ENCODE measurements around the gene ADAM17. TPM values are rescaled to one million over a fixed set of nuclear protein-coding genes. Genes with fewer than 3 reads are reported as not detected.
"Not testable (repeated sequence)": the region's sequence is repeated elsewhere in the genome, so short reads cannot be mapped to it uniquely, and the experiment has no call there.

Gene ADAM17
- total and polyA plus RNA-seq, 7 donors = 7.4 to 36.3 (median 16.1) TPM

DNA sequence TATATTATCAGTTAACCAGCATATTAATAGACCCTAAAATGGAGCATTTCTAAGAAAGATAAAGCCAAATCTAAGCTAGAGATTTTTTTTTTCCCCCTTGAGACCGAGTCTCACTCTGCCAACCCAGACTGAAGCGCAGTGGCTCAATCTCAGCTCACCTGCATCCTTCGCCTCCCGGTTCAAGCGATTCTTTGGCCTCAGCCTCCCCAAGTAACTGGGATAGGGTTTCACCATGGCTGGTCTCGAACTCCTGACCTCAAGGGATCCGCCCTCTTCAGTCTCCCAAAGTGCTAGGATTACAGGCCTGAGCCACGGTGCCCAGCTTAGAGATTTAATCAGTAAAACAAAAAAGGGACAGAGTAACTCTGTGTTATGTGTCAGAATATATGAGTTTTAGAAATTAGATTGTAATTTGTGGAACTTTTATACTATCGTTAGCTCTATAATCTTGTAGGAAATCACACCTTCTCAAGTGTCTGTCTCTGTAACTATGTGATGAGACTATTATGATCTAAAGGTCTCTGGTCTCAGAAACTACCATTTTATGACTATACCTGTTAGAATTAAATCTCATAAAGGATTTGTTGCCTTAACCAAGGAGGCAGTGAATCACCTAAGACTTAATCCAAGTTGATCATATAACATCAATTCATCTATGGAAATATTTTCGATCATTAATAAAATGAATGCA is 41.1 kb upstream of the ADAM17 start:
- no peak overlapping the region for H3K27ac ChIP-seq
- intact Hi-C loops (cut with DNase I) = no loop called here
- no peak for ATAC-seq
- H3K27me3 ChIP-seq (ENCODE audit: insufficient read depth in 3 of 3, low read length in 2 of 3) = no peaks in the 10 kb centered on the region
- H3K4me1 ChIP-seq = peaks cover 27% of the 10 kb centered on the region
- no peak overlapping the region for H3K4me3 ChIP-seq
- peaks cover 11% of the 10 kb centered on the region for H3K9me3 ChIP-seq
- 68 to 83% (median 74%) methylated on average over 10 of the region's 10 CpGs for WGBS, 3 donors
- TF ChIP-seq, protein P1, sequence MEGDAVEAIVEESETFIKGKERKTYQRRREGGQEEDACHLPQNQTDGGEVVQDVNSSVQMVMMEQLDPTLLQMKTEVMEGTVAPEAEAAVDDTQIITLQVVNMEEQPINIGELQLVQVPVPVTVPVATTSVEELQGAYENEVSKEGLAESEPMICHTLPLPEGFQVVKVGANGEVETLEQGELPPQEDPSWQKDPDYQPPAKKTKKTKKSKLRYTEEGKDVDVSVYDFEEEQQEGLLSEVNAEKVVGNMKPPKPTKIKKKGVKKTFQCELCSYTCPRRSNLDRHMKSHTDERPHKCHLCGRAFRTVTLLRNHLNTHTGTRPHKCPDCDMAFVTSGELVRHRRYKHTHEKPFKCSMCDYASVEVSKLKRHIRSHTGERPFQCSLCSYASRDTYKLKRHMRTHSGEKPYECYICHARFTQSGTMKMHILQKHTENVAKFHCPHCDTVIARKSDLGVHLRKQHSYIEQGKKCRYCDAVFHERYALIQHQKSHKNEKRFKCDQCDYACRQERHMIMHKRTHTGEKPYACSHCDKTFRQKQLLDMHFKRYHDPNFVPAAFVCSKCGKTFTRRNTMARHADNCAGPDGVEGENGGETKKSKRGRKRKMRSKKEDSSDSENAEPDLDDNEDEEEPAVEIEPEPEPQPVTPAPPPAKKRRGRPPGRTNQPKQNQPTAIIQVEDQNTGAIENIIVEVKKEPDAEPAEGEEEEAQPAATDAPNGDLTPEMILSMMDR (IDR thresholded peaks at IDR 0.05) = no peak
- no peak for DNase-seq
- H3K36me3 ChIP-seq (ENCODE audit: insufficient read depth in 1 of 2, low read depth in 1 of 2) = peaks cover 0 to 12% of the 10 kb centered on the region in 2 donors

DNA sequence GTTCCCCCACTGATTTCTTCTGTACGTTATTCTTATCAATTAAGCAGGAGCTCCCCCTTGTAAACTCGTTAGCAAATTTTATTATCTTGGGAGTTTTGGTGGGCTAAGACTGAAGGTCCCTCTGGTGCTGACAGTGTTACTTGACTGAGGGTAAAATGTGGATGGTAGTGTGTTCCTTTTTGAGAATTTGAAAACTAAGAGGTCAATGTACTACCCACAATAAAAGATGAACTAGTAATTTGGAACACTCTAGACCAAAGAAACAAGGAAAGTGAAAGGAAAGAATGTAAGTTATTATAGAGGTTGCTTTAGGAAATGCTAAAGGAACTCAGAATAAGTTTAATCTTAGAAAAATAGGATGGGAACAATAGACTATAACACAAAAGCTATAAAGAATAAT is 40.1 kb upstream of the ADAM17 start:
- H3K27me3 ChIP-seq (ENCODE audit: insufficient read depth in 3 of 3, low read length in 2 of 3) = no peaks in the 10 kb centered on the region
- TF ChIP-seq, protein P1 (IDR thresholded peaks at IDR 0.05) = no peak
- peaks cover 28% of the 10 kb centered on the region for H3K4me1 ChIP-seq
- DNase-seq (no peak), ATAC-seq (no peak)
- H3K4me3 ChIP-seq = no peak overlapping the region
- no peak overlapping the region for H3K27ac ChIP-seq
- peaks cover 11% of the 10 kb centered on the region for H3K9me3 ChIP-seq
- 36 to 71% (median 58%) methylated on average over 2 of the region's 2 CpGs for WGBS, 3 donors
- peaks cover 0 to 18% of the 10 kb centered on the region in 2 donors for H3K36me3 ChIP-seq (ENCODE audit: insufficient read depth in 1 of 2, low read depth in 1 of 2)
- intact Hi-C loops (cut with DNase I) = no loop called here

DNA sequence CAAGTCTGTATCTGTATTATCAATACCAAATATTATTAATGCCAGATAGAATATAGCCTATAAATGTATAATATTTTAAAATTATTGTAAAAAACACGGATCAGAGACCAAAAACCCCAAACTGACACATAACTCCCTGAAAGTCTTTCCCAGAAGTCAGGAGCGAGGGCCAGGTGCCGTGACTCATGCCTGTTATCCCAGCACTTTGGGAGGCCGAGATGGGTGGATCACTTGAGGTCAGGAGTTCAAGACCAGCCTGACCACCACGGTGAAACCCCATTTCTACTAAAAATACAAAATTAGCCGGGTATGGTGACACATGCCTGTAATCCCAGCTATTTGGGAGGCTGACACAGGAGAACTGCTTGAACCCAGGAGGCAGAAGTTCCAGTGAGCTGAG is 39.6 kb upstream of the ADAM17 start:
- DNase-seq = peak; percentile 54 to 60
- 48 to 65% (median 53%) methylated on average over 6 of the region's 6 CpGs for whole genome bisulfite sequencing, 3 donors
- H3K4me3 ChIP-seq; intact Hi-C loops (cut with DNase I); H3K27me3 ChIP-seq (ENCODE audit: insufficient read depth in 3 of 3, low read length in 2 of 3): not testable (repeated sequence)
- Histone ChIP-seq H3K9me3 (peaks cover 11% of the 10 kb centered on the region), H3K36me3 (ENCODE audit: insufficient read depth in 1 of 2, low read depth in 1 of 2) (peaks cover 0 to 18% of the 10 kb centered on the region in 2 donors), H3K27ac (peak overlapping the region; percentile 71), H3K4me1 (peaks cover 32% of the 10 kb centered on the region)
- ATAC-seq = peak; percentile 40 to 52 (median 44)

DNA sequence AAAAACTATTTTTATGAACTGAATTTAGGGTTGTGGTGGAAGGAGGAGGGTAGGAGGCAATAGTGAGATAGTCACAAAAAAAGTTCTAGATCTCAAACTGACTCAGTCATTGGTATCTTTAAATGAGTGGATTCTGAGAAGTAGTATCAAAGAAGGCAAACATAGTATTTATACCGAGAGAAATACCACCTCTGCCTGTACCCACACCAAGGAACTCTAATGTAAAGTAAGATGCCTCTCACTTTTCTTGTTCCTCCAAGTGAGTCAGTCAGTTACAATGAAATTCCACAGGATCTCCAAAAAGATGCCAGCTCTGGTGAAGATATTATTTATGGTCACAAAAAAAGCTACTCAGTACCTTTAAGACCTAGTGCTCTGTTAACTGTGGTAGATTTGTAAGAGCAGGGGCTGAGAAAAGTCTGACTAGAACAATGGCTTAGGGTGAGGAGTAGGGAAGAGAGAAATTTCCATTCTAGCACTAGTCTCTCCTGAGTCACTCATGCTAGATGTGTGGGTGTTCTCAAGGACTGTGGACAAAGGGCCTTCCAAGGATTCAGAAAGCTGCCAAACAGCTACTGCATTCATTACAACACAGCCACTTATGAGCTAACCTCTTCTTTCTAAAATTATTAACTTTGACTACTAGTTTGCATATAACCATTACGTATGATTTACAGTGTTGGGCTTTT is 38.9 kb upstream of the ADAM17 start:
- peak overlapping the region; percentile 71 for H3K27ac ChIP-seq
- peaks cover 32% of the 10 kb centered on the region for H3K4me1 ChIP-seq
- DNase-seq (no peak), ATAC-seq (peak; percentile 77 to 91 (median 88))
- peaks cover 0 to 24% of the 10 kb centered on the region in 2 donors for H3K36me3 ChIP-seq (ENCODE audit: insufficient read depth in 1 of 2, low read depth in 1 of 2)
- no peak overlapping the region for H3K4me3 ChIP-seq
- peaks cover 8% of the 10 kb centered on the region for H3K9me3 ChIP-seq
- intact Hi-C loops (cut with DNase I) = no loop called here
- 74 to 79% (median 75%) methylated on average over 2 of the region's 2 CpGs for whole genome bisulfite sequencing, 3 donors
- TF ChIP-seq, protein P1 (IDR thresholded peaks at IDR 0.05) = no peak
- no peaks in the 10 kb centered on the region for H3K27me3 ChIP-seq (ENCODE audit: insufficient read depth in 3 of 3, low read length in 2 of 3)

DNA sequence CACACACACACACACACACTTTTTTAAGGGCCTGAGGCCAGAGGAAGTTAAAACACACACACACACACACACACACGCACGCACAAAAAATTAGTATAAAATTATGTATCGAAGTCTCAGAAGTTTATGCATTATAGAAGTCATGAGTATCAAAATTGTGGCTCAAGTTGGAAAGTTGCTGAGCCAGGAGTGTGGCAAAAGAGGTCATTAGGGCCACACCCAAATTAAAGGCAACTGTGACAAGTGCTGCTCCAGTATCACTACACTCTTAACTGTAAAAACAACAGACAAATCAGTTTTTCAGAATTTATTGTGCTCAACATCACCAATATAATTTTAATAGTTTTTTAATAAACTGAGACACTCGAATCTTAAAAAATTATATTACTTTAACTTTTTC is 38.3 kb upstream of the ADAM17 start:
- peak overlapping the region; percentile 71 for H3K27ac ChIP-seq
- peaks cover under 1 to 26% of the 10 kb centered on the region in 2 donors for H3K36me3 ChIP-seq (ENCODE audit: insufficient read depth in 1 of 2, low read depth in 1 of 2)
- DNase-seq (no peak), ATAC-seq (peak in 2 of 4 donors; percentile 41 to 59)
- H3K9me3 ChIP-seq = peaks cover 2% of the 10 kb centered on the region
- no peak overlapping the region for H3K4me3 ChIP-seq
- 73 to 78% (median 77%) methylated on average over 4 of the region's 4 CpGs for WGBS, 3 donors
- TF ChIP-seq, protein P1 (IDR thresholded peaks at IDR 0.05) = no peak
- H3K27me3 ChIP-seq (ENCODE audit: insufficient read depth in 3 of 3, low read length in 2 of 3) = no peaks in the 10 kb centered on the region
- peaks cover 32% of the 10 kb centered on the region for H3K4me1 ChIP-seq
- intact Hi-C loops (cut with DNase I) = loop anchor here in 1 of 2 donors (2.0 kb wide), 1 partner anchor 71 kb away; no protein-coding TSS in a partner anchor
